K562 (cell line): ENCODE measurements around the gene DMRT2. TPM values are rescaled to one million over a fixed set of nuclear protein-coding genes. Genes with fewer than 3 reads are reported as not detected.

ENCODE experiments used
- CHD2 ChIP-seq: IDR thresholded peaks from 2 replicates; pipeline ENCODE4 v1.6.1; 2011; ENCODE audit warnings: low read depth, low read length
- GTF2A2 ChIP-seq: IDR thresholded peaks from 2 replicates; pipeline ENCODE4 v1.6.1; 2016; ENCODE audit warnings: mild to moderate bottlenecking, missing genetic modification characterization, missing compliant biosample characterization
- MED1 ChIP-seq: sonication (generic); formaldehyde crosslinking; IDR thresholded peaks from 2 replicates; pipeline ENCODE4 v1.8.1; 2023; ENCODE audit warnings: missing genetic modification reagents, borderline replicate concordance
- MYNN ChIP-seq, 2 experiments: sonication (generic); formaldehyde crosslinking in 1 of 2; IDR thresholded peaks; 2 replicates each; pipeline versions ENCODE4 v1.5.0 to v1.6.1; 2016 to 2020; ENCODE audit warnings: antibody characterized with exemption in 1 of 2, missing genetic modification reagents in 1 of 2
- NR2C1 ChIP-seq, 2 experiments: fragments of 450-650 bp; IDR thresholded peaks; 2 replicates each; pipeline ENCODE4 v1.6.1; 2017; ENCODE audit warnings: mild to moderate bottlenecking in 2 of 2, antibody characterized with exemption in 1 of 2, inconsistent platforms in 1 of 2, missing compliant biosample characterization in 1 of 2, missing genetic modification characterization in 1 of 2
- PHB ChIP-seq: fragments of 250-450 bp; sonication (Bioruptor Pico); IDR thresholded peaks from 2 replicates; pipeline ENCODE4 v1.5.0; 2021
- POLR2G ChIP-seq: fragments of 200-400 bp; formaldehyde crosslinking; IDR thresholded peaks from 2 replicates; pipeline ENCODE4 v1.6.1; 2017; ENCODE audit warnings: low read depth, mild to moderate bottlenecking, antibody characterized with exemption, low read length, moderate library complexity
- PTBP1 ChIP-seq: fragments of 200-400 bp; formaldehyde crosslinking; IDR thresholded peaks from 2 replicates; pipeline ENCODE4 v1.6.1; 2017; ENCODE audit warnings: low read depth, low read length
- ZBTB1 ChIP-seq: sonication (generic); formaldehyde crosslinking; IDR thresholded peaks from 2 replicates; pipeline ENCODE4 v1.8.1; 2023; ENCODE audit warnings: missing genetic modification reagents, low read depth, mild to moderate bottlenecking, borderline replicate concordance
- ZEB2 ChIP-seq: fragments of 450-650 bp; IDR thresholded peaks from 2 replicates; pipeline ENCODE4 v1.6.1; 2016
- ZKSCAN1 ChIP-seq: fragments of 150-350 bp; IDR thresholded peaks from 2 replicates; pipeline ENCODE4 v1.6.1; 2016; ENCODE audit warnings: low read depth, low read length
- ZNF785 ChIP-seq: fragments of 250-450 bp; sonication (Bioruptor Pico); IDR thresholded peaks from 2 replicates; pipeline ENCODE4 v1.4.0; 2020; ENCODE audit warnings: mild to moderate bottlenecking
- polyA plus RNA-seq, 8 experiments: library from polyadenylated mRNA; depleted of rRNA in 4 of 8; stranded (reverse) in 5 of 8; unstranded in 3 of 8; fragments of >200 nt; fragmentation: Nextera tagmentation in 2 of 8; fragmentation: Illumina TruSeq in 1 of 8; extraction: Ambion mirVana in 2 of 8; extraction: Trizol in 1 of 8; gene quantifications; 2 replicates each; pipeline versions ENCODE4 v1.2.1 to v1.2.3, GENCODE V29; 2011 to 2014; ENCODE audit warnings: inconsistent platforms in 1 of 8, missing spikeins in 1 of 8
- total RNA-seq, 7 experiments: library from RNA; depleted of rRNA in 6 of 7; stranded (reverse); fragments of >200 nt in 6 of 7; fragmentation: Illumina TruSeq in 2 of 7; extraction: Trizol in 2 of 7; gene quantifications; 2 replicates each; pipeline versions ENCODE4 v1.2.1 to v1.2.3, GENCODE V29; 2011 to 2021; ENCODE audit warnings: low replicate concordance in 1 of 7
- TF ChIP-seq, protein P1 (sequence below): fragments of 200-800 bp; sonication (Bioruptor generic); IDR thresholded peaks from 2 replicates; pipeline ENCODE4 v1.6.1; 2017; ENCODE audit warnings: missing genetic modification characterization, missing compliant biosample characterization
- TF ChIP-seq, protein P2 (sequence below): fragments of 250-450 bp; sonication (Bioruptor Pico); IDR thresholded peaks from 2 replicates; pipeline ENCODE4 v1.4.0; 2020; ENCODE audit warnings: mild to moderate bottlenecking
- TF ChIP-seq, protein P3 (sequence below), 2 experiments: fragments of 200-800 bp in 1 of 2; sonication (Bioruptor generic) in 1 of 2; sonication (generic) in 1 of 2; formaldehyde crosslinking in 1 of 2; IDR thresholded peaks in 1 of 2; conservative IDR thresholded peaks in 1 of 2; 2 replicates each; pipeline versions ENCODE4 v1.5.0 to v1.6.1; 2016 to 2020; ENCODE audit warnings: missing compliant biosample characterization in 1 of 2, missing genetic modification characterization in 1 of 2, missing genetic modification reagents in 1 of 2
- TF ChIP-seq, protein P4 (sequence below): fragments of 450-650 bp; formaldehyde crosslinking; IDR thresholded peaks from 2 replicates; pipeline ENCODE4 v1.4.0; 2020; ENCODE audit warnings: mild to moderate bottlenecking, moderate library complexity
- TF ChIP-seq, protein P5 (sequence below): sonication (generic); formaldehyde crosslinking; IDR thresholded peaks from 2 replicates; pipeline ENCODE4 v1.9.0; 2022; ENCODE audit warnings: mild to moderate bottlenecking, missing genetic modification reagents

Gene DMRT2
- total and polyA plus RNA-seq, 9 of the 15 experiments (the other 6 are each of a cell fraction or from before 2014, with no cell fraction given): not detected

DNA sequence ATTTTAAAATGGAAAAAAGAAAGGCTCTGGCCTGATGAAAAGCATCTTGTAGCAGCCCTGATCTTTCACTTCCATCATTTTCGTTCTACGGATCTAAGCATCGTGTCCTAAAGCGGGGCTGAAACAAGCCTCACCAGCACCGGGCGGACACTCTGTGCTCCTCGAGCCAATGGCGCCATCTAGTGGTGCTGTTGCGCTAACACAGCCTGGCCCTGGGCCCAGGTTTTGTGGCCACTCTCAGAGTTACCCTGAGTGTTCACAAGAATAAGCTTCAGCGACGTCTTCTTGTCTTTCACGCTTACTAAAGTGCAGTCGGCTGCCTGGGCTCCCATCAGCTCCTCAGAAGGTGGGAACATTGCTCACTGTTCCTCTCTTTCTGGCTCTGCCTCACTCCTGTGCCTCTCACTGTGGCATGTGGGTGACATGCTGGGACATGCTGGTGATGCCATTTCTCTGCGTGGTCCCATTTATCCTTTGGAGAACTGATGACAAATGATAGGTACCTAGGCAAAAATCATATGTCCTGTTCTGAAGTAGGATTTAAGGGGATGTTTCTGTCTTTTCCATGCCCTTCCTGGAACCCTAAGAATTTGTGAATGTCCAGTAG, 41.0 kb upstream of the DMRT2 start (continued):
- TF ChIP-seq, protein P1, sequence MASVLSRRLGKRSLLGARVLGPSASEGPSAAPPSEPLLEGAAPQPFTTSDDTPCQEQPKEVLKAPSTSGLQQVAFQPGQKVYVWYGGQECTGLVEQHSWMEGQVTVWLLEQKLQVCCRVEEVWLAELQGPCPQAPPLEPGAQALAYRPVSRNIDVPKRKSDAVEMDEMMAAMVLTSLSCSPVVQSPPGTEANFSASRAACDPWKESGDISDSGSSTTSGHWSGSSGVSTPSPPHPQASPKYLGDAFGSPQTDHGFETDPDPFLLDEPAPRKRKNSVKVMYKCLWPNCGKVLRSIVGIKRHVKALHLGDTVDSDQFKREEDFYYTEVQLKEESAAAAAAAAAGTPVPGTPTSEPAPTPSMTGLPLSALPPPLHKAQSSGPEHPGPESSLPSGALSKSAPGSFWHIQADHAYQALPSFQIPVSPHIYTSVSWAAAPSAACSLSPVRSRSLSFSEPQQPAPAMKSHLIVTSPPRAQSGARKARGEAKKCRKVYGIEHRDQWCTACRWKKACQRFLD (CRISPR knock-in tag): no peak
- TF ChIP-seq, protein P2, sequence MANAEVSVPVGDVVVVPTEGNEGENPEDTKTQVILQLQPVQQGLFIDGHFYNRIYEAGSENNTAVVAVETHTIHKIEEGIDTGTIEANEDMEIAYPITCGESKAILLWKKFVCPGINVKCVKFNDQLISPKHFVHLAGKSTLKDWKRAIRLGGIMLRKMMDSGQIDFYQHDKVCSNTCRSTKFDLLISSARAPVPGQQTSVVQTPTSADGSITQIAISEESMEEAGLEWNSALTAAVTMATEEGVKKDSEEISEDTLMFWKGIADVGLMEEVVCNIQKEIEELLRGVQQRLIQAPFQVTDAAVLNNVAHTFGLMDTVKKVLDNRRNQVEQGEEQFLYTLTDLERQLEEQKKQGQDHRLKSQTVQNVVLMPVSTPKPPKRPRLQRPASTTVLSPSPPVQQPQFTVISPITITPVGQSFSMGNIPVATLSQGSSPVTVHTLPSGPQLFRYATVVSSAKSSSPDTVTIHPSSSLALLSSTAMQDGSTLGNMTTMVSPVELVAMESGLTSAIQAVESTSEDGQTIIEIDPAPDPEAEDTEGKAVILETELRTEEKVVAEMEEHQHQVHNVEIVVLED (CRISPR knock-in tag): no peak
- TF ChIP-seq ZBTB1 (CRISPR knock-in tag) (no peak), PTBP1 (no peak), NR2C1 (IDR thresholded peaks at IDR 0.05) (no peak), NR2C1 (tag; IDR thresholded peaks at IDR 0.05) (no peak), ZEB2 (no peak), GTF2A2 (tag) (no peak), MYNN (IDR thresholded peaks at IDR 0.05) (no peak), MYNN (CRISPR knock-in tag; IDR thresholded peaks at IDR 0.05) (no peak), ZKSCAN1 (no peak), POLR2G (no peak), MED1 (CRISPR knock-in tag) (no peak), CHD2 (no peak), PHB (CRISPR knock-in tag) (no peak), ZNF785 (CRISPR knock-in tag) (no peak)
- TF ChIP-seq, protein P3, sequence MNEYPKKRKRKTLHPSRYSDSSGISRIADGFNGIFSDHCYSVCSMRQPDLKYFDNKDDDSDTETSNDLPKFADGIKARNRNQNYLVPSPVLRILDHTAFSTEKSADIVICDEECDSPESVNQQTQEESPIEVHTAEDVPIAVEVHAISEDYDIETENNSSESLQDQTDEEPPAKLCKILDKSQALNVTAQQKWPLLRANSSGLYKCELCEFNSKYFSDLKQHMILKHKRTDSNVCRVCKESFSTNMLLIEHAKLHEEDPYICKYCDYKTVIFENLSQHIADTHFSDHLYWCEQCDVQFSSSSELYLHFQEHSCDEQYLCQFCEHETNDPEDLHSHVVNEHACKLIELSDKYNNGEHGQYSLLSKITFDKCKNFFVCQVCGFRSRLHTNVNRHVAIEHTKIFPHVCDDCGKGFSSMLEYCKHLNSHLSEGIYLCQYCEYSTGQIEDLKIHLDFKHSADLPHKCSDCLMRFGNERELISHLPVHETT (CRISPR knock-in tag; conservative IDR thresholded peaks at IDR 0.05 in 1 of 2, IDR thresholded peaks at IDR 0.05 in 1 of 2): no peak
- TF ChIP-seq, protein P4, sequence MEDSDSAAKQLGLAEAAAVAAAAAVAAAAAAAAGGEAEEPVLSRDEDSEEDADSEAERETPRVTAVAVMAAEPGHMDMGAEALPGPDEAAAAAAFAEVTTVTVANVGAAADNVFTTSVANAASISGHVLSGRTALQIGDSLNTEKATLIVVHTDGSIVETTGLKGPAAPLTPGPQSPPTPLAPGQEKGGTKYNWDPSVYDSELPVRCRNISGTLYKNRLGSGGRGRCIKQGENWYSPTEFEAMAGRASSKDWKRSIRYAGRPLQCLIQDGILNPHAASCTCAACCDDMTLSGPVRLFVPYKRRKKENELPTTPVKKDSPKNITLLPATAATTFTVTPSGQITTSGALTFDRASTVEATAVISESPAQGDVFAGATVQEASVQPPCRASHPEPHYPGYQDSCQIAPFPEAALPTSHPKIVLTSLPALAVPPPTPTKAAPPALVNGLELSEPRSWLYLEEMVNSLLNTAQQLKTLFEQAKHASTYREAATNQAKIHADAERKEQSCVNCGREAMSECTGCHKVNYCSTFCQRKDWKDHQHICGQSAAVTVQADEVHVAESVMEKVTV: 0 out of 2 replicates have a peak, but pooled peaks have one; percentile 43
- TF ChIP-seq, protein P5, sequence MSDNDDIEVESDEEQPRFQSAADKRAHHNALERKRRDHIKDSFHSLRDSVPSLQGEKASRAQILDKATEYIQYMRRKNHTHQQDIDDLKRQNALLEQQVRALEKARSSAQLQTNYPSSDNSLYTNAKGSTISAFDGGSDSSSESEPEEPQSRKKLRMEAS (CRISPR knock-in tag): no peak
